PC-3 (cell line): Measurements from ENCODE around the gene RNF130. TPM values are rescaled to one million over a fixed set of nuclear protein-coding genes. Genes with fewer than 3 reads are reported as not detected.

Experiments
- ATAC-seq: fragments of 200-7000 bp; cut with Tn5 transposase; 2 replicates; pipeline ENCODE4 v1.9.1; 2020; ENCODE audit warnings: mild to moderate bottlenecking, moderate library complexity
- BruUV-seq: library from RNA; stranded (reverse); fragments of 400-500 nt; replicated peaks from 2 replicates; lab custom pipeline; 2021; lab: Mats Ljungman, UMichigan
- CTCF ChIA-PET: fragments of 300-600 bp; sonication (Branson Sonifier 250); formaldehyde crosslinking; loops from one replicate; lab custom pipeline; 2022; ENCODE audit warnings: antibody characterized with exemption; lab: Charles Lee
- POLR2A ChIA-PET: fragments of 300-600 bp; sonication (Branson Sonifier 250); formaldehyde crosslinking; loops from one replicate; lab custom pipeline; 2022; ENCODE audit warnings: antibody characterized with exemption; ENCODE audit not compliant: unreplicated experiment; lab: Charles Lee
- DNase-seq: peaks from one replicate; pipeline ENCODE4 v3.0.0-alpha.2; 2015
- H2AFZ ChIP-seq: fragments of 300-600 bp; sonication (generic); 2 replicates; pipeline ENCODE4 v1.6.0; 2016; ENCODE audit warnings: antibody characterized with exemption, low read length
- H3F3A ChIP-seq: fragments of 300-600 bp; sonication (generic); one replicate; pipeline ENCODE4 v1.6.0; 2017; ENCODE audit warnings: antibody characterized with exemption, low read length, control low read depth, mild to moderate bottlenecking; ENCODE audit not compliant: unreplicated experiment
- H3K27ac ChIP-seq: fragments of 300-600 bp; sonication (generic); 2 replicates; pipeline ENCODE4 v1.5.1; 2016; ENCODE audit warnings: mild to moderate bottlenecking, low read length
- H3K27me3 ChIP-seq: fragments of 300-600 bp; sonication (generic); 2 replicates; pipeline ENCODE4 v1.6.1; 2016; ENCODE audit warnings: low read length, mixed read lengths
- H3K36me3 ChIP-seq: fragments of 300-600 bp; sonication (generic); 2 replicates; pipeline ENCODE4 v1.6.1; 2016; ENCODE audit warnings: low read depth, mixed run types, low read length, mixed read lengths
- H3K4me1 ChIP-seq: fragments of 300-600 bp; sonication (generic); 2 replicates; pipeline ENCODE4 v1.5.1; 2016; ENCODE audit warnings: low read length; ENCODE audit not compliant: insufficient read depth
- H3K4me2 ChIP-seq: fragments of 300-600 bp; sonication (generic); 2 replicates; pipeline ENCODE4 v1.6.0; 2016; ENCODE audit warnings: low read length
- H3K4me3 ChIP-seq: fragments of 300-600 bp; sonication (generic); 2 replicates; pipeline ENCODE4 v1.5.1; 2016; ENCODE audit warnings: mild to moderate bottlenecking, low read length, mixed read lengths
- H3K79me2 ChIP-seq: fragments of 300-600 bp; sonication (generic); 2 replicates; pipeline ENCODE4 v1.6.1; 2017; ENCODE audit warnings: low read length, mixed read lengths
- H3K9ac ChIP-seq: fragments of 300-600 bp; sonication (generic); 2 replicates; pipeline ENCODE4 v1.6.0; 2016; ENCODE audit warnings: mild to moderate bottlenecking, low read length
- H3K9me2 ChIP-seq: fragments of 300-600 bp; sonication (generic); replicated peaks from 2 replicates; pipeline ENCODE4 v1.6.1; 2016; ENCODE audit warnings: mixed run types, low read length, mixed read lengths
- H3K9me3 ChIP-seq: fragments of 300-600 bp; sonication (generic); 2 replicates; pipeline ENCODE4 v1.6.1; 2016; ENCODE audit warnings: low read length, mixed read lengths
- H4K20me1 ChIP-seq: fragments of 300-600 bp; sonication (generic); 2 replicates; pipeline ENCODE4 v1.6.1; 2016; ENCODE audit warnings: low read length, mixed read lengths
- EZH2 ChIP-seq: fragments of 300-600 bp; sonication (generic); IDR thresholded peaks from one replicate; pipeline ENCODE4 v1.6.1; 2017; ENCODE audit warnings: antibody characterized with exemption, mild to moderate bottlenecking, low read length; ENCODE audit not compliant: unreplicated experiment
- EZH2phosphoT487 ChIP-seq: fragments of 300-600 bp; sonication (generic); IDR thresholded peaks from 2 replicates; pipeline ENCODE4 v1.6.1; 2018; ENCODE audit warnings: mild to moderate bottlenecking, antibody characterized with exemption, low read length, borderline replicate concordance
- intact Hi-C: fragments of 100-400 bp; cut with micrococcal nuclease; formaldehyde crosslinking; loops from 2 replicates; pipeline ENCODE4 v1.9.0; 2023
- total RNA-seq: library from RNA; depleted of rRNA; stranded (reverse); fragments of >200 nt; gene quantifications from 2 replicates; pipeline ENCODE4 v1.2.3, GENCODE V29; 2014
- TF ChIP-seq, protein P1 (sequence below): fragments of 300-600 bp; sonication (generic); conservative IDR thresholded peaks from 2 replicates; pipeline ENCODE4 v1.5.1; 2017; ENCODE audit warnings: antibody characterized with exemption, low read depth, mild to moderate bottlenecking, low read length

RNF130 gene
- total RNA-seq, 1 experiment from 2014 or later: 31.2 TPM

DNA sequence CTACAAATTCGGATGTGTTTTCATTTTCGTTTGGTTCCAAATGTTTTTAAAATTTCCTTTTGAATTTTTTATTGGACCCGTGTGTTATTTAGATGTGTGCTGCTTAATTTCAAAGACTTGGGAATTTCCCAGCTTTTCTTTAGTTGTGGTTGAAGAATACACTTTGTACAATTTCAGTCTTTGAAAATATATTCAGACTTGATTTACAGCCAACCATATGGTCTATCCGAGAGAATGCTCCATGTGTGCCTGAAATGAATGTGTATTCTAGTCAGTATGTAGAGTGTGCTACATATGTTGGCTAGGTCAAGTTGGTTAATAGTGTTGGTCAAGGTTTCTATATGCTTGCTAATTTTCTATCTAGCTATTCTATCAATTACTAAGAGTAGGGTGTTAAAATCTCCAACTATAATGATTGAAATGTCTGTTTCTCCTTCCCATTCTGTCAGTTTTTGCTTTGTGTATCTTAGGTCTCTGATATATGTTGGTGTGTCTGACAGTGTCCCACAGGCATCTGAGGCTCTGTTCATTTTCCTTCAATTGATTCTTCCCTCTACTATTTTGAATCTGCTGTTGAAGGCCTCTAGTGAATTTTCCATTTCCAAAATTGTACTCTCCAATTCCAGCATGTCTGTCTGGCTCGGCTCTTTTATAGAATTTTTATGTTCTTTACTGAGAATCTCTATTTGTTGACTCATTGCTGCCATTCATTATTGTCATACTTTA is 36.2 kb downstream of the RNF130 start:
- no peak for DNase-seq
- H2AFZ ChIP-seq: no peak overlapping the region
- intact Hi-C loops: no loop called here
- no peaks in the 10 kb centered on the region for H4K20me1 ChIP-seq
- H3K9me3 ChIP-seq: no peaks in the 10 kb centered on the region
- ATAC-seq: no peak
- peak overlapping the region; percentile 58 for H3K27ac ChIP-seq
- peaks cover 11% of the 10 kb centered on the region for H3K4me1 ChIP-seq
- TF ChIP-seq EZH2 (no peak), EZH2phosphoT487 (no peak)
- TF ChIP-seq, protein P1, sequence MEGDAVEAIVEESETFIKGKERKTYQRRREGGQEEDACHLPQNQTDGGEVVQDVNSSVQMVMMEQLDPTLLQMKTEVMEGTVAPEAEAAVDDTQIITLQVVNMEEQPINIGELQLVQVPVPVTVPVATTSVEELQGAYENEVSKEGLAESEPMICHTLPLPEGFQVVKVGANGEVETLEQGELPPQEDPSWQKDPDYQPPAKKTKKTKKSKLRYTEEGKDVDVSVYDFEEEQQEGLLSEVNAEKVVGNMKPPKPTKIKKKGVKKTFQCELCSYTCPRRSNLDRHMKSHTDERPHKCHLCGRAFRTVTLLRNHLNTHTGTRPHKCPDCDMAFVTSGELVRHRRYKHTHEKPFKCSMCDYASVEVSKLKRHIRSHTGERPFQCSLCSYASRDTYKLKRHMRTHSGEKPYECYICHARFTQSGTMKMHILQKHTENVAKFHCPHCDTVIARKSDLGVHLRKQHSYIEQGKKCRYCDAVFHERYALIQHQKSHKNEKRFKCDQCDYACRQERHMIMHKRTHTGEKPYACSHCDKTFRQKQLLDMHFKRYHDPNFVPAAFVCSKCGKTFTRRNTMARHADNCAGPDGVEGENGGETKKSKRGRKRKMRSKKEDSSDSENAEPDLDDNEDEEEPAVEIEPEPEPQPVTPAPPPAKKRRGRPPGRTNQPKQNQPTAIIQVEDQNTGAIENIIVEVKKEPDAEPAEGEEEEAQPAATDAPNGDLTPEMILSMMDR: no peak
- H3K79me2 ChIP-seq: no peaks in the 10 kb centered on the region
- ChIA-PET CTCF (no interaction called here), POLR2A (no interaction called here)
- no peaks in the 10 kb centered on the region for H3K9me2 ChIP-seq
- no peaks in the 10 kb centered on the region for H3K27me3 ChIP-seq
- H3K9ac ChIP-seq: no peak overlapping the region
- no peak overlapping the region for H3K4me2 ChIP-seq
- H3K4me3 ChIP-seq: no peak overlapping the region
- H3K36me3 ChIP-seq: peaks cover 24% of the 10 kb centered on the region
- H3F3A ChIP-seq: peaks cover 10% of the 10 kb centered on the region
- no TSS peak for BruUV-seq

DNA sequence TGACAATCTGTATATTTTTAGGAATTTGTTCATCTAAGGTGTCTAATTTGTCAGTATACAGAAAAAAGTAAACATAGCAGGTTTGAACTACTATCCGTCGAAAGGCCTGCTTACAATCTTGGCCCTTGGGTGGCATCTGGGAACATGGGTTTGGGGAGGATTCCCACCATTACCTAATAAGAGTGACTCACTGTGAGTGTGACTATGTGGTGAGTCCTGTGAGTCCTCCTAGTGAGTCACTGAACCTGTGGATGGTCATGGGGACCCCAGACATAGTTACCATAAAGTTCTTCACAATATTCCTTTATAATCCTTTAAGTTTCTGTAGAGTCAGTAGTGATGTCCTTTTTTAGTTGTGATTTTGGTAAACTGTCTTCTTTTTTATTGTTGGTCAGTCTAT is 37.0 kb downstream of the RNF130 start:
- no TSS peak for BruUV-seq
- CTCF ChIA-PET: no interaction called here
- Histone ChIP-seq H3K9me3 (no peaks in the 10 kb centered on the region), H3K27me3 (no peaks in the 10 kb centered on the region), H3K4me3 (no peak overlapping the region), H2AFZ (no peak overlapping the region), H3K36me3 (peaks cover 24% of the 10 kb centered on the region), H3K4me1 (peaks cover 5% of the 10 kb centered on the region), H3K9ac (no peak overlapping the region), H3K4me2 (no peak overlapping the region), H3K79me2 (no peaks in the 10 kb centered on the region), H3F3A (peaks cover 10% of the 10 kb centered on the region), H4K20me1 (no peaks in the 10 kb centered on the region), H3K27ac (peak overlapping the region; percentile 58), H3K9me2 (no peaks in the 10 kb centered on the region)
- ATAC-seq (peak; percentile 64), DNase-seq (peak; percentile 73)
- TF ChIP-seq EZH2: no peak
- TF ChIP-seq, protein P1: no peak
- TF ChIP-seq EZH2phosphoT487: no peak
- intact Hi-C loops: no loop called here
- POLR2A ChIA-PET: no interaction called here

GRCh38 chr5:180027459-180028089 is 44.0 kb downstream of the RNF130 start:
- ATAC-seq: no peak
- Histone ChIP-seq H3K4me2 (no peak overlapping the region), H2AFZ (no peak overlapping the region), H3K27me3 (no peaks in the 10 kb centered on the region), H3K36me3 (no peaks in the 10 kb centered on the region), H3K4me1 (no peaks in the 10 kb centered on the region), H3K9me2 (no peaks in the 10 kb centered on the region), H3K79me2 (no peaks in the 10 kb centered on the region), H3K9me3 (no peaks in the 10 kb centered on the region), H3F3A (no peaks in the 10 kb centered on the region), H4K20me1 (0 out of 2 replicates have a peak, but pooled peaks cover 5% of the 10 kb centered on the region), H3K27ac (no peak overlapping the region), H3K9ac (no peak overlapping the region), H3K4me3 (no peak overlapping the region)
- no peak for DNase-seq
- TF ChIP-seq EZH2phosphoT487 (no peak), EZH2 (no peak)
- TF ChIP-seq, protein P1: no peak
- CTCF ChIA-PET: no interaction called here
- intact Hi-C loops: no loop called here
- BruUV-seq: no TSS peak
- POLR2A ChIA-PET: no interaction called here
